ENCODE results near the gene HSPBAP1.

The HSPBAP1 gene

DNA sequence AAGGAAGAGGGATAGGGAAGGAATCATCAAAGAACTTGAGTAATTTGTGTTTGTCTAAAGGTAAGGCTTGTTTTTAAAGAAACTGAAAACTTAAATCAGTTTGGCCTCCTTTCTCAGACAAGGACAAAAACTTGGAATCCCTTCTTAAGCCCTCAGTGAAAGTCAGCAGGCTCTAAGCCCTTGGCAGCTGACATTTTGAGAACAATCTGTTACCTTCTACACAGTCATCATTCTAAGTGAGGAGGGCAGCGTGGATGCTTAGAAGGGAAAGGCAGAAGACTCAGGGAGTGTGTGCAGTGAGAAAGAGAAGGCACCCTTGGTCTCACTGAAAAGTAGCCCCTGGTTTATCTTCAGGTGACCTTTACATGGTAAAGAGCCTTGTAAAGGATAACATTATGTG is 10.8 kb downstream of the HSPBAP1 start:
- Histone ChIP-seq H3K4me1 (ENCODE audit: insufficient read depth, low read length, poor library complexity, severe bottlenecking) (peaks cover 28% of the 10 kb centered on the region), H3K9me3 (ENCODE audit: insufficient read depth, low read depth, low read length) (no peaks in the 10 kb centered on the region), H3K36me3 (ENCODE audit: insufficient read depth, low read length) (no peaks in the 10 kb centered on the region), H3K27me3 (ENCODE audit: insufficient read depth, low read length, poor library complexity, severe bottlenecking) (no peaks in the 10 kb centered on the region), H3F3A (ENCODE audit: low read depth) (no peaks in the 10 kb centered on the region), H3K79me2 (ENCODE audit: insufficient read depth, low read length) (peaks cover 23% of the 10 kb centered on the region; the same call in 1 of the 2 replicates), H2AFZ (ENCODE audit: low read length) (no peak overlapping the region), H3K9ac (ENCODE audit: low read depth, low read length, poor library complexity, severe bottlenecking) (no peak overlapping the region), H3K9me2 (replicated peaks; ENCODE audit: low read depth, low read length) (no peaks in the 10 kb centered on the region), H3K4me2 (ENCODE audit: low read depth, low read length, poor library complexity, severe bottlenecking) (no peak overlapping the region), H4K20me1 (ENCODE audit: insufficient read depth, low read length, poor library complexity, severe bottlenecking) (no peaks in the 10 kb centered on the region), H3K4me3 (ENCODE audit: low read length, poor library complexity, severe bottlenecking) (no peak overlapping the region)
- TF ChIP-seq, protein P1, sequence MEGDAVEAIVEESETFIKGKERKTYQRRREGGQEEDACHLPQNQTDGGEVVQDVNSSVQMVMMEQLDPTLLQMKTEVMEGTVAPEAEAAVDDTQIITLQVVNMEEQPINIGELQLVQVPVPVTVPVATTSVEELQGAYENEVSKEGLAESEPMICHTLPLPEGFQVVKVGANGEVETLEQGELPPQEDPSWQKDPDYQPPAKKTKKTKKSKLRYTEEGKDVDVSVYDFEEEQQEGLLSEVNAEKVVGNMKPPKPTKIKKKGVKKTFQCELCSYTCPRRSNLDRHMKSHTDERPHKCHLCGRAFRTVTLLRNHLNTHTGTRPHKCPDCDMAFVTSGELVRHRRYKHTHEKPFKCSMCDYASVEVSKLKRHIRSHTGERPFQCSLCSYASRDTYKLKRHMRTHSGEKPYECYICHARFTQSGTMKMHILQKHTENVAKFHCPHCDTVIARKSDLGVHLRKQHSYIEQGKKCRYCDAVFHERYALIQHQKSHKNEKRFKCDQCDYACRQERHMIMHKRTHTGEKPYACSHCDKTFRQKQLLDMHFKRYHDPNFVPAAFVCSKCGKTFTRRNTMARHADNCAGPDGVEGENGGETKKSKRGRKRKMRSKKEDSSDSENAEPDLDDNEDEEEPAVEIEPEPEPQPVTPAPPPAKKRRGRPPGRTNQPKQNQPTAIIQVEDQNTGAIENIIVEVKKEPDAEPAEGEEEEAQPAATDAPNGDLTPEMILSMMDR (conservative IDR thresholded peaks at IDR 0.05; ENCODE audit: low read length), result no peak
- TF ChIP-seq EZH2phosphoT487 (IDR thresholded peaks at IDR 0.05; ENCODE audit: borderline replicate concordance), result no peak

DNA sequence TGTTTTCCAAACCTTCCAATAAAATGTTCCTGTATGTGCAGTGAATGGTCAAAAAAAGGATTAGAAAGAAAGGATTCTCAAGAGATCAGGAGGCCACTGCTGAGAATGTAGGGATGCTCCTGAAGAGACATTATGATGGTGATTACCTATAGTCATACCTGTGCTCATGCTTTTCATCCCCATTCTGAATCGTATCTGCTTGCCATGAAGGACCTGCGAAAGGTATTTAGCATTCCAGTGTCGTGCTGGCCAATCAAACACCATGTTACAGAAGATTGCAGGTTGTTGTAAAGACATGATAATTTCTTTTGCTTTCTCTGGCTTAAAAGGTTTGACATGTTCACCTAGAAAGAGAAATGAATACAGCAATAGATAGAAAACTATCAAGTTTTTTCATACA is 16.1 kb downstream of the HSPBAP1 start:
- Histone ChIP-seq H3K27me3 (ENCODE audit: insufficient read depth, low read length, poor library complexity, severe bottlenecking) (no peaks in the 10 kb centered on the region), H2AFZ (ENCODE audit: low read length) (no peak overlapping the region), H3K4me1 (ENCODE audit: insufficient read depth, low read length, poor library complexity, severe bottlenecking) (no peaks in the 10 kb centered on the region), H3K79me2 (ENCODE audit: insufficient read depth, low read length) (no peaks in the 10 kb centered on the region), H3K9me2 (replicated peaks; ENCODE audit: low read depth, low read length) (no peaks in the 10 kb centered on the region), H3K36me3 (ENCODE audit: insufficient read depth, low read length) (no peaks in the 10 kb centered on the region), H4K20me1 (ENCODE audit: insufficient read depth, low read length, poor library complexity, severe bottlenecking) (no peaks in the 10 kb centered on the region), H3F3A (ENCODE audit: low read depth) (no peaks in the 10 kb centered on the region), H3K4me3 (ENCODE audit: low read length, poor library complexity, severe bottlenecking) (no peak overlapping the region), H3K4me2 (ENCODE audit: low read depth, low read length, poor library complexity, severe bottlenecking) (no peak overlapping the region), H3K9ac (ENCODE audit: low read depth, low read length, poor library complexity, severe bottlenecking) (no peak overlapping the region), H3K9me3 (ENCODE audit: insufficient read depth, low read depth, low read length) (no peaks in the 10 kb centered on the region)
- TF ChIP-seq, protein P1 (conservative IDR thresholded peaks at IDR 0.05; ENCODE audit: low read length), result no peak

DNA sequence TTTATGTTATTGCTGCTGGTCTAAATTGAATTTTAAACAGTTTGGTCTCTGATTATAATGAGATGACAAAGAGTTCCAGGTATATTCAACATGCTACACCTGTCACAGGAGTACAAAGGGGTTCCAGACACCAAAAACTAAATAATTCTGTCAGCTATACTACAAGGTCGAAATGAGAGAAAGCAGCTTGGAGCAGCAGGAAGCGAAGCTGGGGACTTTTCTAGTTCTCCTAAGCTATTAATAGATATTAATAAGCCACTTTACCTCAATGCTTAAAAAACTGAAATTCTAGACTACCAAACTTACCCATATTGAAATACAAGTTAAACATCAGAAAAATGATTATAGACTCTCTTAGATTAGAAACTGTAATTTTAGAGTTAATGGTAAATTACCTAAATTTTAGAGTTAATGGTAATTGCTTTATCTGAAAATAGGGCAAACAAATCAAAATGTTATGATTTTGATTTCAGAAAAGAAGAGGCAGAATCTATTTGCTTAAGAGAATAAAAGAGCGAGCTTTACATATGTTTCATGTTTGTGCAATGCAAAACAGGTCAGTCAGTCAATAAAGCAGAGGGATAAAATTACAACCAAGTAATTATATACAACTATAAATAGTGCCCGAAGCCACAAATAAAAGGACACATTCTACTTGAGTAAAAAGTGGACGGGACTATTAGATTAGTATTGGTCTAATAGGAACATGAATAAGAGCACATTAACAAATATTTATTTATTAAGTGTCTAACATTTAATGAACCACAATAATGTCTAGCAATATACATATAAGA is 16.8 kb downstream of the HSPBAP1 start:
- no peaks in the 10 kb centered on the region for H3K9me3 ChIP-seq (ENCODE audit: insufficient read depth, low read depth, low read length)
- no peaks in the 10 kb centered on the region for H4K20me1 ChIP-seq (ENCODE audit: insufficient read depth, low read length, poor library complexity, severe bottlenecking)
- H3K4me2 ChIP-seq (ENCODE audit: low read depth, low read length, poor library complexity, severe bottlenecking), result no peak overlapping the region
- H3K27me3 ChIP-seq (ENCODE audit: insufficient read depth, low read length, poor library complexity, severe bottlenecking), result no peaks in the 10 kb centered on the region
- H3K4me3 ChIP-seq (ENCODE audit: low read length, poor library complexity, severe bottlenecking), result no peak overlapping the region
- TF ChIP-seq, protein P1 (conservative IDR thresholded peaks at IDR 0.05; ENCODE audit: low read length), result no peak
- TF ChIP-seq EZH2phosphoT487 (IDR thresholded peaks at IDR 0.05; ENCODE audit: borderline replicate concordance), result no peak
- H3K36me3 ChIP-seq (ENCODE audit: insufficient read depth, low read length), result no peaks in the 10 kb centered on the region
- no peak overlapping the region for H2AFZ ChIP-seq (ENCODE audit: low read length)
- no peaks in the 10 kb centered on the region for H3K79me2 ChIP-seq (ENCODE audit: insufficient read depth, low read length)
- H3K4me1 ChIP-seq (ENCODE audit: insufficient read depth, low read length, poor library complexity, severe bottlenecking), result no peaks in the 10 kb centered on the region
- no peaks in the 10 kb centered on the region for H3K9me2 ChIP-seq (replicated peaks; ENCODE audit: low read depth, low read length)
- H3F3A ChIP-seq (ENCODE audit: low read depth), result no peaks in the 10 kb centered on the region
- H3K9ac ChIP-seq (ENCODE audit: low read depth, low read length, poor library complexity, severe bottlenecking), result no peak overlapping the region
